Activated CD4-positive, CD25-positive, alpha-beta regulatory T cell treated with anti-CD3 and anti-CD28 coated beads, Interleukin-2, amount 50 U/mL, for 16 hours (primary cell): ENCODE data around the gene NFKB1.

ENCODE experiments used
- DNase-seq: peaks from one replicate; pipeline ENCODE4 v3.0.0-alpha.2; 2020; ENCODE audit warnings: low read depth, low spot score

NFKB1 gene

GRCh38 chr4:102625232-102625930 lies 124.2 kb downstream of the NFKB1 start:
- peak; percentile 30 for DNase-seq

DNA sequence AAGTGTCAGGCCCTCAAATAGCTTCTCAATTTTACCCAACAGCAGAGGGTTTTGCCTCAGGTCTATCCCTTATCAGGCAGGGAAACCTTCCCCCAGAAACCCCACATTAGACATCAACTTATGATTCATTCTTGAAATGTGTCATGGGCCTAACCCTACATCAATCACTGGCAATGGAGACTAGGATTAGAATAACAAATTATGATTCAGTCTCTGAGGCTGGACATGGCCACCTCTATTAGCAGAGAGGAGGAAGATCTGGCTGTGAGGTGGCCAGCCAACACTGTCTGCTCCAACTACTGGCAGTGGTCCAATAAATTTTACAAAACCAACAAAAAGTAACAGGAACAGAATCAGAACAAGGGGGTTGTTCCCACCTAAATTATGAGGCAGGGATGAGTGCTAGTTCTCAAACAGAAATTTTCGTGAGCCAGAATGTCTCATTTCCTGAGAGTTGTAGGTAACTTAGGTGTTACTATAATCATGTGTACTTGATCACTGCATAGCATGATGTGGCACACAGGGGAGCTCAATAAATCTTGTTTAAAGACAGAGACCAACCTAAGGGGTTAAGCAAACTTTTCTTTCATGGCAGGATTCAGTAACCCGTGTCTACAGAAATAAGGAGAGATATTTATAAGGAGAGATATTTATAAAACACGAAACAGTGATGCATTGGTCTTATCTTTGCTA lies 126.8 kb downstream of the NFKB1 start:
- no peak for DNase-seq

DNA sequence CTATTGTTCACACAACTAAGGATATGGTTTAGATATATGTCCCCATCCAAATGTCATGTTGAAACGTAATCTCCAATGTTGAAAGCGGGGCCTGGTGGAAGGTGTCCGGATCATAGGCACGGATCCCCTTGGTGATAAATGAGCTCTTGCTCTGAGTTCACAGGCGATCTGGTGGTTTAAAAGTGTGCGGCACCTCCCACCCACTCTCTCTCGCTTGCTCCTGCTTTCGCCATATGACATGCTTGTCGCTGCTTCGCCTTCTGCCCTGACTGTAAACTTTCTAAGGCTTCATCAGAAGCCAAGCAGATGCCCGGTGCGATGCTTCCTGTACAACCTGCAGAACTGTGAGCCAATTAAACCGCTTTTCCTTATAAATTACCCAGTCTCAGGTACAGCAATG lies 128.5 kb downstream of the NFKB1 start:
- DNase-seq: no peak

- DNase-seq: no peak
These were observed 130.5 kb downstream of the NFKB1 start for GRCh38 chr4:102631616-102632015.

DNA sequence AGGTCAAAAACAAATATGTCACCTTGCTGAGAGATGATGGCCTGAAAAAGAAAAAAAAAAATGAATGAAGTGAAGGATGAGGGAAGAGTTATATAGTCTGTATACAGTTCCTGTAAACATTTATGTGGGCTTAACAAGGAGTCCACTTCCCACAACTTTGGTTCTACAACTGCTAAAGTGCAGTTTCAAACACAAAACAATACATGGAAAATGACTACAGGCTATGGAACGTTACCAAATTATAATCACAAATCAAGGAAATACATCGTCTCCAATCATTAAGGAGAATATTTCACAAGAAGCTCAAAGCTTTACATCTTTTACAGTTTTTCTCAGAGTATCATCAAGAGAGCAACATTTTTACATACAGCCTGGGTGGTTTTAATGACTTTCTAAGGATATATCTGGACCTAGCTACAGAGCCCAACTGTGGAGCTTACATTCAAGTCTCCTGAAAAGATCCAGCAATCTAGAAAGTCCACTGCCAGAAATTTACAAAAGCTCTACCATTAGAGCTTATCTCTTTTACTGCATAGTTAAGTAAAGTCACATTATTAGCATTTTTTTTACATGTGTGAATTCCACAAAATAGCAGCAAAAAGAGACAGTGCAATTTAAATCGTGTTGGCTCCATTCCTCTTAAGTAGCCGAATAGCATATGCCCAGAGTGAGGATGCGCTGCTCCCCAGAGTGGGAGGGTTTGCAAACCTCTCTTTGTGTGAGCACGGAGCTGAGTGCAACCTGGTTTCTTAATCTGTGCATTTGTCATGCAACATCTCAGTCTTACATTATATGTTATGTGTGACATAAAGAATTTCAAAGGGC lies 131.3 kb downstream of the NFKB1 start:
- DNase-seq: no peak

DNA sequence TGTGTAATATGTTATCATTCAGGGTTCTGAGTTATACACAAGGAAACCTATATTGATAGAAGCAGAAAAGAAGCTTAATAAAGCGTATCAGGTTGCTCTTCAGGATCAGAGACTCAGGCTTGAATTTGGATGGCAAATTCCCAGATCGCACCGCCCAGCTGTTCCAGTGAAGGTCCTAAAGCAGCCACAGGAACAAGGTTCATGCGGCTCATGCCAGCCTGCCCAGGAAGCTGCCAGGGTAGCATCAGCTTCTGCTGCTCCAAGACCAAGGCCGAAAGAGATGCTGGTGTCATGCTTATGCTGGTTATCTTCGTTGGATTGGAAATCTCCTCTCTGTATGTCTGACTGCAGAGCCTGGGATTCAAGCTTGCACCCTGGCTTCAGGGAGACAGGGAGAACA lies 131.9 kb downstream of the NFKB1 start:
- DNase-seq: no peak

DNA sequence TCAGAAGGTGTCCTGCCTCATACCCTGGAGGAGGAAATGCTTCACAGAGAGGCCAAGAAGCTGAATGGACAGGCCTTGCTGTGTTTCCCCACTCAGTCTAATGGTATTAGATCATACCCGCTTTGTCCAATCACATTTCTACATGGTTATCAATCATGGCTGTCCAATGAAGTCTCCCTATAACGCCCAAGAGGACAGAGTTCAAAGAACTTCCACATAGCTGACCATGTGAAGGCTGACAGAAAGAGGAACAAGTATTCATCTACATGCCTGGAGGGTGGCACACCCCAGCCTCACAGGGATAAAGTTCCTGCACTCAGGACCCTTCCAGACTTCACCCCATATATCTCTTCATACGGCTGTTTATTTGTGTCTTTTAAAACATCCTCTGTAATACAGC lies 136.2 kb downstream of the NFKB1 start:
- DNase-seq: no peak

- no peak for DNase-seq
These were observed 137.5 kb downstream of the NFKB1 start for GRCh38 chr4:102638621-102639020.

- no peak for DNase-seq
These were observed 138.4 kb downstream of the NFKB1 start for GRCh38 chr4:102639598-102639997.

- no peak for DNase-seq
These were observed 139.5 kb downstream of the NFKB1 start for GRCh38 chr4:102640669-102641068.

GRCh38 chr4:102641793-102642192 lies 140.6 kb downstream of the NFKB1 start:
- no peak for DNase-seq

DNA sequence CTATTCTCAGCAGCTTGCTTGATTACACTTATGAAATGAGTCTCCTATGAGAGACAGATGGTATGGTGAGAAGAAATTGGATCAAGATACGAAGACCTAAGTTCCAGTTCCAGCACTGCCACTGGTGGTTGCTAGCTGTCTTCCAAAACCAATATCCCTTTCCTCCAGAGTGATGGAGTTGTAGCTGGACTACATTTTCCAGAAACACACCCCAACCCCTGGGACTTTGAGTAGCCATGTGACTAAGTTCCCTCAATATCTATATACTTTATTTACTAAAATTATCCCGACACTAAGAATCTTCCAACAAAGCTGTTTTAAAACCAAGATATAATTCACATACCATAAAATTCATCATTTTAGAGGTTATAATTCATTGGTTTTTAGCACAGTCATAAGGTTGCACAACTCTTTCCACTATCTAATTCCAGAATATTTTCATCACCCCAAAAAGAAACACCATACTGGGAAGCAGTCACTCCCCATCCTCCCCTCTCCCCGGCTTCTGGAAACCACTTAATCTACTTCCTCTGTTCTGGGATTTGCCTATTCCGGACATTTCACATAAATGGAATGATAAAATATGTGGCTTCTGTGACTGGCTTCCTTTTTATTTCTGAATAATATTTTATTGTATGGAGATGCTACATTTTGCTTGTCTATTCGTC lies 141.6 kb downstream of the NFKB1 start:
- DNase-seq: no peak

DNA sequence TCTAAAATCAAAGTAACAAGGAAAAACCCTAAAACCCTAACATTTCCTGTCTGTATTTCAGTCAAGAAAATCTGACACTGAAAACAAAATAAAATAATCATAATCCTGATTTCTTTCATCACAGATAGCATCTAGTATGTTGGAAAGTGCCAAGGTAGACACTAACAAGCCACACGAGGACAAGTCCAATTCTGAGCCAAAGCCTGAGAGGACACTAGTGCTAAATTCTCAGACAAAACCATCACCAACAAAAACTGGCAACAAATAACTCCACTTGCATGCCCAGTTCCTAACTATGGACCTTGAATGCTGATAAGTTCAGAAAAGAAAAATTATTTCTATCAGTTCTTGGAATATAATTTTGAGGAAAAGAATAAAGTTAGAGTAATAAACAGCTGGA lies 146.0 kb downstream of the NFKB1 start:
- DNase-seq: no peak

GRCh38 chr4:102657206-102657605 lies 156.0 kb downstream of the NFKB1 start:
- no peak for DNase-seq

GRCh38 chr4:102663073-102663472 lies 161.9 kb downstream of the NFKB1 start:
- no peak for DNase-seq

- DNase-seq: no peak
These were observed 164.4 kb downstream of the NFKB1 start for GRCh38 chr4:102665527-102665926.
